ENCODE data around the gene NEUROD4.

GRCh38 chr12:55049676-55050075, 29.9 kb downstream of the NEUROD4 start:
- TF ChIP-seq, protein P1, sequence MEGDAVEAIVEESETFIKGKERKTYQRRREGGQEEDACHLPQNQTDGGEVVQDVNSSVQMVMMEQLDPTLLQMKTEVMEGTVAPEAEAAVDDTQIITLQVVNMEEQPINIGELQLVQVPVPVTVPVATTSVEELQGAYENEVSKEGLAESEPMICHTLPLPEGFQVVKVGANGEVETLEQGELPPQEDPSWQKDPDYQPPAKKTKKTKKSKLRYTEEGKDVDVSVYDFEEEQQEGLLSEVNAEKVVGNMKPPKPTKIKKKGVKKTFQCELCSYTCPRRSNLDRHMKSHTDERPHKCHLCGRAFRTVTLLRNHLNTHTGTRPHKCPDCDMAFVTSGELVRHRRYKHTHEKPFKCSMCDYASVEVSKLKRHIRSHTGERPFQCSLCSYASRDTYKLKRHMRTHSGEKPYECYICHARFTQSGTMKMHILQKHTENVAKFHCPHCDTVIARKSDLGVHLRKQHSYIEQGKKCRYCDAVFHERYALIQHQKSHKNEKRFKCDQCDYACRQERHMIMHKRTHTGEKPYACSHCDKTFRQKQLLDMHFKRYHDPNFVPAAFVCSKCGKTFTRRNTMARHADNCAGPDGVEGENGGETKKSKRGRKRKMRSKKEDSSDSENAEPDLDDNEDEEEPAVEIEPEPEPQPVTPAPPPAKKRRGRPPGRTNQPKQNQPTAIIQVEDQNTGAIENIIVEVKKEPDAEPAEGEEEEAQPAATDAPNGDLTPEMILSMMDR (IDR thresholded peaks at IDR 0.05 in 4 of 5, conservative IDR thresholded peaks at IDR 0.05 in 1 of 5), result no peak
- no peak for TF ChIP-seq POLR2A (IDR thresholded peaks at IDR 0.05)

All from gastrocnemius medialis (tissue), 4 donors.